PFSK-1 (cell line): ENCODE data around the gene KLF8.

Experiments
- POLR2AphosphoS5 ChIP-seq: IDR thresholded peaks from 2 replicates; pipeline ENCODE4 v1.6.1; 2012; ENCODE audit warnings: low read depth, mild to moderate bottlenecking, control low read depth, low read length, moderate library complexity
- REST ChIP-seq, 2 experiments: IDR thresholded peaks; 2 replicates each; pipeline versions ENCODE4 v1.6.1 to v1.8.0; 2011 to 2012; ENCODE audit warnings: low read depth in 2 of 2, low read length in 2 of 2, control low read depth in 1 of 2, inconsistent platforms in 1 of 2, mild to moderate bottlenecking in 1 of 2, moderate library complexity in 1 of 2; ENCODE audit not compliant: insufficient read depth in 1 of 2
- SIN3A ChIP-seq: IDR thresholded peaks from 2 replicates; pipeline ENCODE4 v1.6.1; 2012; ENCODE audit warnings: mild to moderate bottlenecking, low read length, moderate library complexity, borderline replicate concordance; ENCODE audit not compliant: insufficient read depth
- TAF1 ChIP-seq: IDR thresholded peaks from 2 replicates; pipeline ENCODE4 v1.6.1; 2012; ENCODE audit warnings: low read length, control low read depth, borderline replicate concordance; ENCODE audit not compliant: insufficient read depth

- TF ChIP-seq POLR2AphosphoS5: no peak
- TF ChIP-seq REST (IDR thresholded peaks at IDR 0.05; ENCODE audit: insufficient read depth in 1 of 2, low read depth in 2 of 2, low read length in 2 of 2): no peak
- no peak for TF ChIP-seq SIN3A
- no peak for TF ChIP-seq TAF1
Observed at GRCh38 chrX:56281789-56282188, 49.6 kb downstream of the KLF8 start.
